ENCODE results near the gene PAPPA.

GRCh38 chr9:116219686-116220085 is 66.1 kb downstream of the PAPPA start:
- no peak for TF ChIP-seq ZNF280D (tag by site-specific recombination; IDR thresholded peaks at IDR 0.05)
- no peak for TF ChIP-seq KLF16 (tag by site-specific recombination; IDR thresholded peaks at IDR 0.05)
- TF ChIP-seq CTCF (tag by site-specific recombination; IDR thresholded peaks at IDR 0.05), result no peak; the same call in 1 of the 2 replicates
- no peak for TF ChIP-seq ZNF433 (tag by site-specific recombination; IDR thresholded peaks at IDR 0.05; ENCODE audit: low read depth)
- no peak for TF ChIP-seq SP2 (tag by site-specific recombination; IDR thresholded peaks at IDR 0.05)
- TF ChIP-seq KLF10 (tag by site-specific recombination; IDR thresholded peaks at IDR 0.05), result no peak
- no peak for TF ChIP-seq REPIN1 (tag by site-specific recombination; IDR thresholded peaks at IDR 0.05; ENCODE audit: low read depth)
- TF ChIP-seq REST (tag by site-specific recombination; IDR thresholded peaks at IDR 0.05), result no peak
- no peak for TF ChIP-seq EGR2 (tag by site-specific recombination; IDR thresholded peaks at IDR 0.05; ENCODE audit: low read depth)
- TF ChIP-seq ZNF514 (tag by site-specific recombination; IDR thresholded peaks at IDR 0.05), result no peak
- no peak for TF ChIP-seq YY1 (tag by site-specific recombination; IDR thresholded peaks at IDR 0.05)
- TF ChIP-seq ZNF747 (tag by site-specific recombination; IDR thresholded peaks at IDR 0.05), result no peak
- no peak for TF ChIP-seq MYNN (tag by site-specific recombination; IDR thresholded peaks at IDR 0.05; ENCODE audit: borderline replicate concordance)
- no peak for TF ChIP-seq ZNF146 (tag by site-specific recombination; IDR thresholded peaks at IDR 0.05)

All from HEK293 (cell line).